ENCODE results near the gene ACADL. TPM values are rescaled to one million over a fixed set of nuclear protein-coding genes. Genes with fewer than 3 reads are reported as not detected.

Gene ACADL
- total and polyA plus RNA-seq, 2 of the 8 experiments (the other 6 are each of a cell fraction or from before 2014, with no cell fraction given), result 0.11 to 0.34 TPM

DNA sequence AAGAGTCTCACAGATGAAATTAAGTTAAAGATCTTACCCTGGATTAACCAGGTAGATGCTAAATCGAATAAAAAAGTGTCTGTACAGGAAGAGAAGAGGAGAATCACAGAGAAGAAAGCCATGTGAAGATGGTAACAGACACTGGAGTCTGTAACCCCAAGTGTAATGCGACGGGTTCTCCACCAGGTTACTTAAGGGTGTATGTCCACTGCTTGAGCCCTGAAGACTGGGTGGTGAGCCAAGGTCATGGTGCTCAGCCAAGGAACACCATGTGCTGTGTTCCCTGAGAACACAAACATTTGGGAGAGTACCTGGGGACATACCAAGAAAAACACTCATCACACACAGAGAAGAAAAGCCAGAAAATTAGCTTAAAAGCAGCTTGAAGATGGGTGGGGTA is 8.2 kb upstream of the ACADL start:
- POLR2A ChIA-PET (ENCODE audit: partially characterized antibody), result no interaction called here
- H3K9ac ChIP-seq (replicated peaks in 1 of 4; ENCODE audit: extremely low read depth in 1 of 4, low read depth in 3 of 4, low read length in 3 of 4), result no peak overlapping the region
- no peak overlapping the region for H3K14ac ChIP-seq (ENCODE audit: insufficient read length)
- no peaks in the 10 kb centered on the region for H3K27me3 ChIP-seq (replicated peaks in 1 of 4; ENCODE audit: control insufficient read depth in 3 of 4, extremely low read depth in 1 of 4, insufficient read depth in 3 of 4, low read length in 3 of 4)
- H3K18ac ChIP-seq (ENCODE audit: extremely low read depth, low read length), result no peak overlapping the region
- no peaks in the 10 kb centered on the region for H3K23me2 ChIP-seq (ENCODE audit: low read depth, low read length)
- CTCF ChIA-PET (ENCODE audit: partially characterized antibody), result interaction anchor here (0.6 kb wide), 1 partner anchor 104 kb away, joined by 3 read pairs; no protein-coding TSS in a partner anchor
- H4K5ac ChIP-seq (ENCODE audit: insufficient read length, low read depth, low read length), result no peak overlapping the region
- no peak overlapping the region for H3K23ac ChIP-seq (ENCODE audit: insufficient read length)
- no peak overlapping the region for H4K8ac ChIP-seq (ENCODE audit: extremely low read depth, insufficient read depth, low read length)
- WGBS, 2 experiments (ENCODE audit: extremely low coverage in 1 of 2, insufficient coverage in 1 of 2, insufficient read length in 1 of 2, insufficient replicate concordance in 2 of 2, low coverage in 1 of 2, low lambda C conversion rate in 2 of 2, missing lambda C conversion rate in 1 of 2), result 87% methylated on average over 3 of the region's 3 CpGs; no CpG with 5 or more reads in 1 of the 2 experiments
- H3K4me1 ChIP-seq (replicated peaks in 1 of 4; ENCODE audit: control insufficient read depth in 3 of 4, insufficient read depth in 4 of 4, low read length in 3 of 4), result peaks cover 0 to 3% (median 0%) of the 10 kb centered on the region in 4 experiments; a peak in 2 of 7 replicates
- H3K79me2 ChIP-seq (ENCODE audit: control insufficient read depth in 1 of 2, insufficient read depth in 2 of 2, low read length in 2 of 2), result no peaks in the 10 kb centered on the region
- H3K27ac ChIP-seq (ENCODE audit: low read depth, low read length), result no peak overlapping the region
- H3K4me3 ChIP-seq (ENCODE audit: extremely low read depth in 1 of 4, insufficient read depth in 2 of 4, low read depth in 3 of 4, low read length in 4 of 4), result no peak overlapping the region
- H3K9me3 ChIP-seq (ENCODE audit: insufficient read depth in 2 of 2, low read depth in 1 of 2, low read length in 1 of 2), result no peaks in the 10 kb centered on the region
- no peak overlapping the region for H2BK20ac ChIP-seq (ENCODE audit: low read length)
- H3K56ac ChIP-seq (replicated peaks; ENCODE audit: insufficient read length, low read depth, low read length), result no peak overlapping the region
- no peak for FAIRE-seq
- no peak overlapping the region for H3K4me2 ChIP-seq (ENCODE audit: insufficient read depth in 1 of 2, low read depth in 2 of 2, low read length in 2 of 2)
- no peak for DNase-seq (ENCODE audit: low read depth in 1 of 2, low spot score in 2 of 2)
- no peak overlapping the region for H4K91ac ChIP-seq (replicated peaks; ENCODE audit: insufficient read length, low read length)
- H3K36me3 ChIP-seq (ENCODE audit: control insufficient read depth in 2 of 4, insufficient read depth in 4 of 4, low read length in 3 of 4), result no peaks in the 10 kb centered on the region
- no peak overlapping the region for H2BK15ac ChIP-seq (ENCODE audit: low read length)
- no peak overlapping the region for H2AK5ac ChIP-seq (ENCODE audit: low read depth, low read length)
- H2AFZ ChIP-seq (ENCODE audit: low read length), result no peak overlapping the region
- no peaks in the 10 kb centered on the region for H3K79me1 ChIP-seq (ENCODE audit: low read depth, low read length)
- no peaks in the 10 kb centered on the region for H4K20me1 ChIP-seq (replicated peaks in 1 of 2; ENCODE audit: control insufficient read depth in 1 of 2, insufficient read depth in 2 of 2, low read length in 2 of 2)
- no peak overlapping the region for H2BK12ac ChIP-seq (ENCODE audit: low read depth, low read length)
- no peak overlapping the region for H3K4ac ChIP-seq (replicated peaks; ENCODE audit: insufficient read length, low read depth, low read length)
- no peak overlapping the region for H2BK5ac ChIP-seq (ENCODE audit: low read depth, low read length)
- no peak overlapping the region for H2BK120ac ChIP-seq (replicated peaks; ENCODE audit: low read depth, low read length)
- TF ChIP-seq ASH2L (IDR thresholded peaks at IDR 0.05; ENCODE audit: low read length), result no peak
- no peak for TF ChIP-seq EP300 (IDR thresholded peaks at IDR 0.05; ENCODE audit: borderline replicate concordance in 1 of 2, low read depth in 2 of 2, low read length in 2 of 2)
- TF ChIP-seq ZNF274 (IDR thresholded peaks at IDR 0.05; ENCODE audit: borderline replicate concordance, extremely low read depth, low read length), result no peak
- TF ChIP-seq CHD2 (IDR thresholded peaks at IDR 0.05; ENCODE audit: low read length), result no peak
- no peak for TF ChIP-seq YY1 (IDR thresholded peaks at IDR 0.05; ENCODE audit: low read depth, low read length)
- no peak for TF ChIP-seq NANOG (IDR thresholded peaks at IDR 0.05; ENCODE audit: insufficient read depth, low read depth, low read length, poor library complexity, severe bottlenecking)
- no peak for TF ChIP-seq SUZ12 (IDR thresholded peaks at IDR 0.05; ENCODE audit: low read length)
- no peak for TF ChIP-seq RAD21 (IDR thresholded peaks at IDR 0.05 in 1 of 2, conservative IDR thresholded peaks at IDR 0.05 in 1 of 2; ENCODE audit: low read depth in 2 of 2, low read length in 2 of 2)
- TF ChIP-seq RXRA (IDR thresholded peaks at IDR 0.05; ENCODE audit: insufficient read depth, low read depth, low read length), result no peak
- no peak for TF ChIP-seq PHF8 (conservative IDR thresholded peaks at IDR 0.05; ENCODE audit: low read depth, low read length)

All from H1 (cell line).